Endodermal cell (in vitro differentiated cells): ENCODE results near the gene LYPD6. TPM values are rescaled to one million over a fixed set of nuclear protein-coding genes. Genes with fewer than 3 reads are reported as not detected.

Source experiments
- DNase-seq: peaks from one replicate; pipeline ENCODE4 v3.0.0-alpha.2; 2017
- H3K27ac ChIP-seq: 2 replicates; pipeline ENCODE4 v1.5.1; 2013; ENCODE audit warnings: mild to moderate bottlenecking, low read depth, low read length, moderate library complexity
- H3K27me3 ChIP-seq: 2 replicates; pipeline ENCODE4 v1.6.1; 2013; ENCODE audit warnings: mild to moderate bottlenecking, low read length, moderate library complexity; ENCODE audit not compliant: insufficient read depth, control insufficient read depth, poor library complexity, severe bottlenecking
- H3K36me3 ChIP-seq: 2 replicates; pipeline ENCODE4 v1.7.0; 2013; ENCODE audit warnings: mild to moderate bottlenecking, low read length, moderate library complexity; ENCODE audit not compliant: control insufficient read depth, insufficient read depth
- H3K4me1 ChIP-seq: one replicate; pipeline ENCODE4 v1.7.0; 2013; ENCODE audit warnings: low read length; ENCODE audit not compliant: control insufficient read depth, insufficient read depth
- H3K4me3 ChIP-seq: 2 replicates; pipeline ENCODE4 v1.5.1; 2013; ENCODE audit warnings: mild to moderate bottlenecking, low read length, moderate library complexity
- H3K9ac ChIP-seq: 2 replicates; pipeline ENCODE4 v1.6.1; 2013; ENCODE audit warnings: mild to moderate bottlenecking, low read length, moderate library complexity; ENCODE audit not compliant: poor library complexity, severe bottlenecking; ENCODE audit errors: extremely low read depth
- H3K9me3 ChIP-seq: 2 replicates; pipeline ENCODE4 v1.6.1; 2013; ENCODE audit warnings: mild to moderate bottlenecking, low read length, moderate library complexity; ENCODE audit not compliant: control insufficient read depth
- H3K27ac Mint-ChIP-seq: 2 replicates; pipeline ENCODE4 v1.8.0; 2020; ENCODE audit warnings: mixed read lengths
- H3K27me3 Mint-ChIP-seq: 2 replicates; pipeline ENCODE4 v1.8.0; 2021; ENCODE audit warnings: mild to moderate bottlenecking, mixed read lengths; ENCODE audit not compliant: insufficient read depth
- H3K36me3 Mint-ChIP-seq: 2 replicates; pipeline ENCODE4 v1.8.0; 2020; ENCODE audit warnings: low read depth, mixed read lengths
- H3K4me1 Mint-ChIP-seq: 2 replicates; pipeline ENCODE4 v1.8.0; 2020; ENCODE audit warnings: mixed read lengths
- H3K4me3 Mint-ChIP-seq: 2 replicates; pipeline ENCODE4 v1.8.0; 2020; ENCODE audit warnings: mild to moderate bottlenecking, moderate library complexity, mixed read lengths
- H3K9me3 Mint-ChIP-seq: 2 replicates; pipeline ENCODE4 v1.8.0; 2020; ENCODE audit warnings: mild to moderate bottlenecking, mixed read lengths
- CTCF ChIP-seq: fragments of 200-600 bp; sonication (generic); conservative IDR thresholded peaks from 2 replicates; pipeline ENCODE4 v1.5.0; 2021; ENCODE audit warnings: antibody characterized with exemption, mild to moderate bottlenecking
- WGBS, 2 experiments: methylation state at CpG; one replicate each; pipeline versions ENCODE4 v1.1.5 to v1.1.7; 2013; ENCODE audit warnings: missing lambda C conversion rate in 2 of 2, mixed read lengths in 1 of 2; ENCODE audit not compliant: insufficient coverage in 1 of 2, insufficient read length in 1 of 2; 5-methylcytosine and 5-hydroxymethylcytosine counted together
- total RNA-seq, 2 donors: library from RNA; stranded (reverse); fragmentation: NEBNext Ultra II Directional in 1 of 2; extraction: Animal tissue kit (Norgen Biotek cat#: 25700) in 1 of 2; gene quantifications; 2 replicates in 1 of 2; 3 replicates in 1 of 2; pipeline ENCODE4 v1.2.1, GENCODE V29; 2021

The LYPD6 gene
- total RNA-seq, 2 donors from 2014 or later: 6.7 to 8.5 TPM

GRCh38 chr2:149339324-149339723, 8.9 kb downstream of the LYPD6 start:
- H3K36me3 Mint-ChIP-seq: peaks cover 2% of the 10 kb centered on the region
- no peak overlapping the region for H3K9ac ChIP-seq
- no peak overlapping the region for H3K27ac Mint-ChIP-seq
- H3K4me3 ChIP-seq: no peak overlapping the region
- peaks cover 6% of the 10 kb centered on the region for H3K9me3 Mint-ChIP-seq
- peaks cover 10% of the 10 kb centered on the region for H3K9me3 ChIP-seq
- no peak overlapping the region for H3K27ac ChIP-seq
- TF ChIP-seq CTCF: no peak
- WGBS, 2 experiments: 91 to 100% methylated on average over 1 to 2 of the region's 2 CpGs
- H3K4me1 ChIP-seq: no peaks in the 10 kb centered on the region
- DNase-seq: no peak
- H3K4me3 Mint-ChIP-seq: no peak overlapping the region
- no peaks in the 10 kb centered on the region for H3K27me3 ChIP-seq
- H3K4me1 Mint-ChIP-seq: peaks cover 19% of the 10 kb centered on the region
- no peaks in the 10 kb centered on the region for H3K27me3 Mint-ChIP-seq
- no peaks in the 10 kb centered on the region for H3K36me3 ChIP-seq

GRCh38 chr2:149342509-149342908, 12.1 kb downstream of the LYPD6 start:
- Histone ChIP-seq H3K27me3 (no peaks in the 10 kb centered on the region), H3K9me3 (peaks cover 4% of the 10 kb centered on the region), H3K36me3 (no peaks in the 10 kb centered on the region), H3K4me3 (no peak overlapping the region), H3K4me1 (no peaks in the 10 kb centered on the region), H3K27ac (no peak overlapping the region), H3K9ac (no peak overlapping the region)
- Mint-ChIP-seq H3K9me3 (peaks cover 4% of the 10 kb centered on the region), H3K4me1 (peaks cover 19% of the 10 kb centered on the region), H3K4me3 (no peak overlapping the region), H3K27ac (no peak overlapping the region), H3K27me3 (no peaks in the 10 kb centered on the region), H3K36me3 (peaks cover 2% of the 10 kb centered on the region)
- 79% methylated on average over 1 of the region's 1 CpG; no CpG with 5 or more reads in 1 of the 2 experiments for WGBS, 2 experiments
- no peak for DNase-seq
- no peak for TF ChIP-seq CTCF

- Histone ChIP-seq H3K4me3 (no peak overlapping the region), H3K36me3 (no peaks in the 10 kb centered on the region), H3K27me3 (no peaks in the 10 kb centered on the region), H3K9me3 (no peaks in the 10 kb centered on the region), H3K9ac (no peak overlapping the region), H3K4me1 (no peaks in the 10 kb centered on the region), H3K27ac (no peak overlapping the region)
- no peak for DNase-seq
- no peaks in the 10 kb centered on the region for H3K9me3 Mint-ChIP-seq
- no peaks in the 10 kb centered on the region for H3K27me3 Mint-ChIP-seq
- no peak for TF ChIP-seq CTCF
- no peak overlapping the region for H3K27ac Mint-ChIP-seq
- WGBS, 2 experiments: 88% methylated on average over 2 of the region's 2 CpGs; no CpG with 5 or more reads in 1 of the 2 experiments
- no peak overlapping the region for H3K4me3 Mint-ChIP-seq
- H3K36me3 Mint-ChIP-seq: no peaks in the 10 kb centered on the region
- H3K4me1 Mint-ChIP-seq: peaks cover 15% of the 10 kb centered on the region
Observed at GRCh38 chr2:149344105-149344504, 13.7 kb downstream of the LYPD6 start.
